Smooth muscle cell (in vitro differentiated cells): ENCODE results near the gene PCNX2. TPM values are rescaled to one million over a fixed set of nuclear protein-coding genes. Genes with fewer than 3 reads are reported as not detected.

Experiments
- DNase-seq: peaks from one replicate; lab custom pipeline; 2025; ENCODE audit not compliant: unreplicated experiment; lab: John Stamatoyannopoulos, UW
- H2AFZ ChIP-seq: fragments of 200-600 bp; sonication (generic); 2 replicates; pipeline ENCODE4 v1.6.0; 2016; ENCODE audit warnings: antibody characterized with exemption, low read depth, mild to moderate bottlenecking
- H3F3A ChIP-seq: fragments of 200-600 bp; sonication (generic); 2 replicates; pipeline ENCODE4 v1.6.0; 2017; ENCODE audit warnings: antibody characterized with exemption, low read depth
- H3K27ac ChIP-seq: fragments of 200-600 bp; sonication (generic); 2 replicates; pipeline ENCODE4 v1.5.1; 2016; ENCODE audit warnings: low read depth, mild to moderate bottlenecking
- H3K27me3 ChIP-seq: fragments of 200-600 bp; sonication (generic); 2 replicates; pipeline ENCODE4 v1.6.1; 2016; ENCODE audit warnings: low read depth, mild to moderate bottlenecking
- H3K36me3 ChIP-seq: fragments of 200-600 bp; sonication (generic); 2 replicates; pipeline ENCODE4 v1.5.1; 2016; ENCODE audit warnings: low read depth
- H3K4me1 ChIP-seq: fragments of 200-600 bp; sonication (generic); 2 replicates; pipeline ENCODE4 v1.5.1; 2016; ENCODE audit warnings: low read depth
- H3K4me2 ChIP-seq: fragments of 200-600 bp; sonication (generic); 2 replicates; pipeline ENCODE4 v1.6.0; 2016; ENCODE audit warnings: mild to moderate bottlenecking
- H3K4me3 ChIP-seq: fragments of 200-600 bp; sonication (generic); 2 replicates; pipeline ENCODE4 v1.5.1; 2016; ENCODE audit warnings: mild to moderate bottlenecking
- H3K79me2 ChIP-seq: fragments of 200-600 bp; sonication (generic); 2 replicates; pipeline ENCODE4 v1.6.0; 2016; ENCODE audit warnings: low read depth, mild to moderate bottlenecking
- H3K9ac ChIP-seq: fragments of 200-600 bp; sonication (generic); 2 replicates; pipeline ENCODE4 v1.6.0; 2016; ENCODE audit warnings: low read depth
- H3K9me3 ChIP-seq: fragments of 200-600 bp; sonication (generic); replicated peaks from 2 replicates; pipeline ENCODE4 v1.5.1; 2016; ENCODE audit warnings: low read depth
- H4K20me1 ChIP-seq: fragments of 200-600 bp; sonication (generic); 2 replicates; pipeline ENCODE4 v1.6.0; 2016; ENCODE audit warnings: low read depth
- WGBS: methylation state at CpG from one replicate; pipeline ENCODE4 v1.1.7; 2016; ENCODE audit warnings: low lambda C conversion rate; 5-methylcytosine and 5-hydroxymethylcytosine counted together
- polyA plus RNA-seq: library from polyadenylated mRNA; unstranded; fragments of >200 nt; fragmentation: Nextera tagmentation; extraction: Ambion mirVana; gene quantifications from 2 replicates; pipeline ENCODE4 v1.2.1, GENCODE V29; 2016
- total RNA-seq: library from RNA; depleted of rRNA; stranded (reverse); fragments of >200 nt; gene quantifications from 2 replicates; pipeline ENCODE4 v1.2.3, GENCODE V29; 2014
- TF ChIP-seq, protein P1 (sequence below): fragments of 200-600 bp; sonication (generic); IDR thresholded peaks from 2 replicates; pipeline ENCODE4 v1.5.1; 2017; ENCODE audit warnings: borderline replicate concordance, mild to moderate bottlenecking, antibody characterized with exemption; ENCODE audit not compliant: insufficient read depth, poor library complexity, severe bottlenecking

Gene PCNX2
- total and polyA plus RNA-seq, 2 experiments from 2014 or later: 4.7 to 18.2 TPM

DNA sequence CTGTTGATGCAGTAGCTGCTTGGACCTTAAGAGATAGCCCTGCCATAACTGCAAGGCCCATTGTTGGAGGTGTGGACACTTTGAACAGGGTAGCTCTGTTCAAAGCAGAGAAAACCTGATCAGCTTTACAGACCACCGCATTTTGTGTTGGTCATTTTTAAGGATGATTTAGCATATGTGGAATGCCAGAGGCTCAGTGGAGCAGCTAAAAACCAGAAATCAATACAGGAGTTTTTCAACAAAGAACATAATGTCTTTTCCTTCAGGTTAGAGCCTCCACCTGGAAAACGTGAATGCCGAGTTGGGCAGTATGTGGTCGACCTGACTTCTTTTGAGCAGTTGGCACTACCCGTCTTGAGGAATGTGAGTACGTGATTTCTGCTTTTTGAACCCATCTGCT is 339.4 kb downstream of the PCNX2 start:
- Histone ChIP-seq H3K9ac (no peak overlapping the region), H3K9me3 (no peaks in the 10 kb centered on the region), H3K27ac (no peak overlapping the region), H3K79me2 (peaks cover 4% of the 10 kb centered on the region), H3K4me2 (no peak overlapping the region), H2AFZ (no peak overlapping the region), H4K20me1 (no peaks in the 10 kb centered on the region), H3K4me1 (peaks cover 17% of the 10 kb centered on the region), H3K4me3 (no peak overlapping the region), H3F3A (no peaks in the 10 kb centered on the region), H3K27me3 (no peaks in the 10 kb centered on the region), H3K36me3 (peaks cover 9% of the 10 kb centered on the region)
- TF ChIP-seq, protein P1, sequence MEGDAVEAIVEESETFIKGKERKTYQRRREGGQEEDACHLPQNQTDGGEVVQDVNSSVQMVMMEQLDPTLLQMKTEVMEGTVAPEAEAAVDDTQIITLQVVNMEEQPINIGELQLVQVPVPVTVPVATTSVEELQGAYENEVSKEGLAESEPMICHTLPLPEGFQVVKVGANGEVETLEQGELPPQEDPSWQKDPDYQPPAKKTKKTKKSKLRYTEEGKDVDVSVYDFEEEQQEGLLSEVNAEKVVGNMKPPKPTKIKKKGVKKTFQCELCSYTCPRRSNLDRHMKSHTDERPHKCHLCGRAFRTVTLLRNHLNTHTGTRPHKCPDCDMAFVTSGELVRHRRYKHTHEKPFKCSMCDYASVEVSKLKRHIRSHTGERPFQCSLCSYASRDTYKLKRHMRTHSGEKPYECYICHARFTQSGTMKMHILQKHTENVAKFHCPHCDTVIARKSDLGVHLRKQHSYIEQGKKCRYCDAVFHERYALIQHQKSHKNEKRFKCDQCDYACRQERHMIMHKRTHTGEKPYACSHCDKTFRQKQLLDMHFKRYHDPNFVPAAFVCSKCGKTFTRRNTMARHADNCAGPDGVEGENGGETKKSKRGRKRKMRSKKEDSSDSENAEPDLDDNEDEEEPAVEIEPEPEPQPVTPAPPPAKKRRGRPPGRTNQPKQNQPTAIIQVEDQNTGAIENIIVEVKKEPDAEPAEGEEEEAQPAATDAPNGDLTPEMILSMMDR: no peak
- WGBS: 95% methylated on average over 6 of the region's 6 CpGs
- no peak for DNase-seq

DNA sequence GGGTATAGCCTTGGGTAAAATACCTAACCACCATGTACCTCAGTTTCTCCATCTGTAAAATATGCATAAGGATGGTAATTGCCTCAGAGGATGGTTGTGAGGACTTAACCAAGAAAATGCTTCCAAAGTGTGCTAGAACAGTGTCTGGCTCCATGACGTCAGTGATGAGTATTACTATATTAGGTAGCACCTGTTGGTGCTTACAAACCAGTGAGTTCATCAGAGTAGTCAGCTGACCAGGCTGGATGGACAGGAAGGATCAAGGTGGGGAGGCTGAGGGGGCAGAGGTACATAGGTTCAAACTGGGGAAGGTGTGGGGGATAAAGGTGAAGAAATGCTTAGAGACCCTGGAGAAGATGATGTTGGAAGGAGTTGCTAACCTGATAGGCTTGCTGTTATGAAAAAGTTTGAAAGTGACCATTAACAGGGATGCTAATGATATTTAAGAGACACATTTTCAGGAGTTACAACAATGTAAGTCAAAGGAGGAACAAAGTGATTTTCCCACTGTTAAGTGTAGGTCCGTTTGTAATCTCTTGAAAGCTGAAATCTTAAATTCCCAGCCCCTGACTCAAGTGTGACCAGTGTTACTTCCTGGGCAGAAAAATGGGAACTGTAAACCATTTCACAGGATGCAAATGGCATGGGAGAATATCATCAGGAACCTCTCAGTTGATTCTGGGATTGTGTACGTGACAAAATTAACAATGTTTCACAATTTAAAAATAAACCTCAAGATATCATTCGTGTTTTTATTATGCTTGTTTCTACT is 340.7 kb downstream of the PCNX2 start:
- Histone ChIP-seq H3K79me2 (peaks cover 4% of the 10 kb centered on the region), H3K4me1 (peaks cover 17% of the 10 kb centered on the region), H3K9me3 (no peaks in the 10 kb centered on the region), H3K27me3 (no peaks in the 10 kb centered on the region), H3K9ac (no peak overlapping the region), H3F3A (no peaks in the 10 kb centered on the region), H3K36me3 (peaks cover 9% of the 10 kb centered on the region), H3K4me2 (no peak overlapping the region), H4K20me1 (no peaks in the 10 kb centered on the region), H3K27ac (no peak overlapping the region), H2AFZ (no peak overlapping the region), H3K4me3 (no peak overlapping the region)
- TF ChIP-seq, protein P1: no peak
- DNase-seq: no peak
- 64% methylated on average over 4 of the region's 4 CpGs for WGBS

DNA sequence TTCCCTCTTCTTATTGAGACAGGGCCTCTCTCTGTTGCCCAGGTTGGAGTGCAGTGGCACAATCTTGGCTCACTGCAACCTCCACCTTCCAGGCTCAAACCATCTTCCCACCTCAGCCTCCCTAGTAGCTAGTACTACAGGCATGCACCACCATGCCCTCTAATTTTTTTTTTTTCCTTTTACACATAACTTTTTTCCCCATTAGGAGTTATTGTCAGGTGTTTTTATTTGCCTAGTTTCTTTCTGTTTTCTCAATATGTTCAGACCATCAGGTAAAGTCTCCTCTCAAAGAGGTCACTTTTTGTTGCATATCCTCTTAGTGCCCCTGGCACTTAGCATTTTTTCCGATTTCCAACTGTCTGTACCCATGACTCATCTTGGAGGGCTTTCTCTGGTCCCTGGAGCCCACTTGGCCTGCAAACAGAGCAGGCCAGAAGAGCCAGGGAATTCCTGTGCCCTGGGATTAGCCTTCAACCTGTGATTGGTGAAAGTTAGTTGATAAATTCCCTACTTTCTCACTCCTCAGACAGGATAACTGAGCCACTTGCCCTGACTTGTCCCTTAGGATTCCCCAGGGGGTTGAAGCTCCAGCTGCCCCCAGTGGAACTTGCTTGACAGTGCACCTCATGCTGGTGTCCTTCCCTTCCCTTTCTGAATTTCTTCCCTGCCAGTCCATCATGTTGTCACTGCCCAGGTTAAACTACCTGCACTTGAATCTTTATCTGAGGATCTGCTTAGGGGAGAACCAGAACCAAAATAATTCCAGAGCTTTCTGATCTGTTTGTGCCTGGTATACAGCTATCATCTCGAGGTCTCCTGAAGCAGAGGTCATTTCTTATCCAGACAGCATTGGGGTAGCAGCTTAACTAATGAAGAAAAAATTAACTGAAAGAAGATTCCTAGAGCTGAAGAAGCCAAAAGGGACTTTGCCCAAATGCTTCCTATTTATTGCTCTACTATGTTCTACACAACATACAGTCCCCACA is 342.7 kb downstream of the PCNX2 start:
- TF ChIP-seq, protein P1: peak; percentile 56
- Histone ChIP-seq H3K36me3 (peaks cover 3% of the 10 kb centered on the region), H3F3A (no peaks in the 10 kb centered on the region), H3K4me1 (peaks cover 17% of the 10 kb centered on the region), H3K27ac (no peak overlapping the region), H3K4me2 (peak overlapping the region; percentile 55), H3K27me3 (no peaks in the 10 kb centered on the region), H3K9ac (no peak overlapping the region), H3K9me3 (no peaks in the 10 kb centered on the region), H3K4me3 (no peak overlapping the region), H4K20me1 (no peaks in the 10 kb centered on the region), H2AFZ (no peak overlapping the region), H3K79me2 (peaks cover 4% of the 10 kb centered on the region)
- 74% methylated on average over 2 of the region's 2 CpGs for WGBS
- no peak for DNase-seq
